GM12878 (cell line): ENCODE results near the gene CEP295NL. TPM values are rescaled to one million over a fixed set of nuclear protein-coding genes. Genes with fewer than 3 reads are reported as not detected.

Experiments
- ATAC-seq: fragments of 200-7000 bp; cut with Tn5 transposase; 3 replicates; pipeline ENCODE4 v1.9.1; 2020; ENCODE audit warnings: mild to moderate bottlenecking, moderate library complexity
- BruUV-seq: library from RNA; stranded (reverse); fragments of 400-500 nt; replicated peaks from 2 replicates; lab custom pipeline; 2021; lab: Mats Ljungman, UMichigan
- CTCF ChIA-PET: fragments of 300-600 bp; sonication (Branson Sonifier 250); formaldehyde crosslinking; extraction: SDS; loops from one replicate; lab custom pipeline; 2021; ENCODE audit warnings: inconsistent platforms; lab: Yijun Ruan, JAX
- POLR2A ChIA-PET: fragments of 350-600 bp; formaldehyde crosslinking; extraction: SDS; loops from one replicate; lab custom pipeline; 2021; ENCODE audit warnings: inconsistent platforms; lab: Charles Lee
- RAD21 ChIA-PET: fragments of 300-600 bp; sonication (Branson Sonifier 250); formaldehyde crosslinking; loops from one replicate; lab custom pipeline; 2023; ENCODE audit warnings: antibody characterized with exemption; ENCODE audit not compliant: unreplicated experiment; lab: Charles Lee
- SMC1A ChIA-PET: fragments of 300-600 bp; sonication (Branson Sonifier 250); formaldehyde crosslinking; loops from one replicate; lab custom pipeline; 2023; ENCODE audit not compliant: unreplicated experiment, uncharacterized antibody; lab: Charles Lee
- DNase-seq: peaks from one replicate; pipeline ENCODE4 v3.0.0-alpha.2; 2011; ENCODE audit warnings: low read depth, low spot score
- FAIRE-seq: peaks from 3 replicates; lab custom pipeline; 2011; peaks lifted over from hg19 to GRCh38; lab: Jason Lieb, UNC
- H2AFZ ChIP-seq: 2 replicates; pipeline ENCODE4 v1.6.0; 2011; ENCODE audit warnings: low read depth, low read length, control low read depth; ENCODE audit not compliant: control insufficient read depth
- H3K27ac ChIP-seq: 2 replicates; pipeline ENCODE4 v1.5.1; 2011; ENCODE audit warnings: control low read depth; ENCODE audit not compliant: control insufficient read depth, insufficient read depth
- H3K27me3 ChIP-seq, 2 experiments: replicated peaks in 1 of 2; 2 replicates each; pipeline versions ENCODE4 v1.6.0 to v1.6.1; 2011; ENCODE audit warnings: low read length in 1 of 2; ENCODE audit not compliant: control insufficient read depth in 2 of 2, insufficient read depth in 2 of 2
- H3K36me3 ChIP-seq, 2 experiments: 2 replicates each; pipeline ENCODE4 v1.5.1; 2011; ENCODE audit warnings: low read length in 1 of 2; ENCODE audit not compliant: control insufficient read depth in 2 of 2, insufficient read depth in 2 of 2
- H3K4me1 ChIP-seq: 2 replicates; pipeline ENCODE4 v1.6.1; 2011; ENCODE audit warnings: mild to moderate bottlenecking, low read length, moderate library complexity, mixed read lengths; ENCODE audit not compliant: control insufficient read depth, insufficient read depth
- H3K4me2 ChIP-seq: 2 replicates; pipeline ENCODE4 v1.6.0; 2011; ENCODE audit warnings: control low read depth; ENCODE audit not compliant: control insufficient read depth, insufficient read depth
- H3K4me3 ChIP-seq: fragments of 200-600 bp; sonication (generic); 2 replicates; pipeline ENCODE4 v1.5.1; 2016
- H3K79me2 ChIP-seq: 2 replicates; pipeline ENCODE4 v1.6.0; 2011; ENCODE audit warnings: low read length; ENCODE audit not compliant: control insufficient read depth, insufficient read depth
- H3K9ac ChIP-seq: 2 replicates; pipeline ENCODE4 v1.8.0; 2011; ENCODE audit warnings: low read length, control low read depth, mixed read lengths; ENCODE audit not compliant: control insufficient read depth, insufficient read depth
- H3K9me3 ChIP-seq: replicated peaks from 3 replicates; pipeline ENCODE4 v1.5.1; 2011; ENCODE audit warnings: mild to moderate bottlenecking, low read length; ENCODE audit not compliant: control insufficient read depth, insufficient read depth
- H4K20me1 ChIP-seq: 2 replicates; pipeline ENCODE4 v1.6.0; 2011; ENCODE audit not compliant: control insufficient read depth, insufficient read depth
- ATF7 ChIP-seq: fragments of 450-650 bp; IDR thresholded peaks from 2 replicates; pipeline ENCODE4 v1.6.1; 2016; ENCODE audit warnings: low read depth, mild to moderate bottlenecking
- CEBPB ChIP-seq, 2 experiments: fragments of 150-350 bp in 1 of 2; IDR thresholded peaks; 2 replicates each; pipeline ENCODE4 v1.6.1; 2012 to 2014; ENCODE audit warnings: low read depth in 2 of 2, low read length in 2 of 2, borderline replicate concordance in 1 of 2, inconsistent platforms in 1 of 2
- CHD1 ChIP-seq: IDR thresholded peaks from 2 replicates; pipeline ENCODE4 v1.6.1; 2012; ENCODE audit warnings: low read depth, low read length, improper control_type of control experiment
- CREB1 ChIP-seq: IDR thresholded peaks from 2 replicates; pipeline ENCODE4 v1.6.1; 2012; ENCODE audit warnings: low read depth, mild to moderate bottlenecking, inconsistent platforms
- MAX ChIP-seq: IDR thresholded peaks from 2 replicates; pipeline ENCODE4 v1.6.1; 2012; ENCODE audit warnings: low read depth, low read length, improper control_type of control experiment
- MTA3 ChIP-seq: IDR thresholded peaks from 2 replicates; pipeline ENCODE4 v1.6.1; 2012; ENCODE audit warnings: low read length, inconsistent platforms, borderline replicate concordance
- NR2F1 ChIP-seq: fragments of 450-650 bp; conservative IDR thresholded peaks from 2 replicates; pipeline ENCODE4 v1.6.1; 2017; ENCODE audit warnings: mild to moderate bottlenecking
- SKIL ChIP-seq: fragments of 450-650 bp; IDR thresholded peaks from 2 replicates; pipeline ENCODE4 v1.6.1; 2017; ENCODE audit warnings: mild to moderate bottlenecking, low read depth, inconsistent platforms; ENCODE audit not compliant: poor library complexity, severe bottlenecking
- TBL1XR1 ChIP-seq: IDR thresholded peaks from 2 replicates; pipeline ENCODE4 v1.6.1; 2012; ENCODE audit warnings: low read depth, low read length, improper control_type of control experiment
- ZSCAN29 ChIP-seq: fragments of 450-650 bp; IDR thresholded peaks from 2 replicates; pipeline ENCODE4 v1.6.1; 2017; ENCODE audit warnings: mild to moderate bottlenecking, moderate library complexity
- WGBS: methylation state at CpG from one replicate; pipeline ENCODE4 v1.1.6; 2016; ENCODE audit warnings: low lambda C conversion rate; ENCODE audit not compliant: insufficient replicate concordance, insufficient coverage; ENCODE audit errors: missing lambda C conversion rate; 5-methylcytosine and 5-hydroxymethylcytosine counted together
- in situ Hi-C: fragments of 300-500 bp; cut with MboI; formaldehyde crosslinking; loops from 9 replicates; pipeline ENCODE4 v1.14.3; 2018; ENCODE audit warnings: mixed read lengths
- intact Hi-C: fragments of 100-400 bp; cut with micrococcal nuclease; formaldehyde crosslinking; loops from one replicate; pipeline ENCODE4 v1.14.2; 2022; ENCODE audit not compliant: unreplicated experiment
- polyA plus RNA-seq, 11 experiments: library from polyadenylated mRNA; depleted of rRNA in 4 of 11; unstranded in 6 of 11; stranded (reverse) in 5 of 11; fragments of >200 nt; fragmentation: Nextera tagmentation in 4 of 11; fragmentation: Illumina TruSeq in 1 of 11; extraction: Ambion mirVana in 4 of 11; extraction: Trizol in 1 of 11; gene quantifications; 1 replicate in 1 of 11; 2 replicates in 10 of 11; pipeline versions ENCODE4 v1.2.1 to v1.2.3, GENCODE V29; 2011 to 2016; ENCODE audit warnings: inconsistent platforms in 2 of 11, missing spikeins in 2 of 11, low read depth in 1 of 11
- total RNA-seq, 4 experiments: library from RNA; depleted of rRNA in 3 of 4; stranded (reverse); fragments of >200 nt in 3 of 4; fragmentation: Illumina TruSeq in 1 of 4; extraction: Trizol in 1 of 4; gene quantifications; 2 replicates each; pipeline versions ENCODE4 v1.2.1 to v1.2.3, GENCODE V29; 2013 to 2021

Gene CEP295NL
- total and polyA plus RNA-seq, 10 of the 15 experiments (the other 5 are each of a cell fraction or from before 2014, with no cell fraction given), result not detected

- no peak overlapping the region for H3K4me3 ChIP-seq
- RAD21 ChIA-PET, result no interaction called here
- peaks cover 0 to 7% of the 10 kb centered on the region in 2 experiments; a peak in 2 of 4 replicates for H3K27me3 ChIP-seq
- ATAC-seq (no peak), FAIRE-seq (no peak), DNase-seq (no peak)
- BruUV-seq, result no TSS peak
- H2AFZ ChIP-seq, result no peak overlapping the region
- POLR2A ChIA-PET, result interaction anchor here (0.7 kb wide), 1 partner anchor 741 kb away, joined by 3 read pairs; no protein-coding TSS in a partner anchor
- H3K36me3 ChIP-seq, result no peaks in the 10 kb centered on the region
- H3K27ac ChIP-seq, result no peak overlapping the region
- no peak overlapping the region for H3K9ac ChIP-seq
- in situ Hi-C loops, result no loop called here
- no peak for TF ChIP-seq MTA3
- TF ChIP-seq MAX, result no peak
- no peak for TF ChIP-seq ZSCAN29
- no peak for TF ChIP-seq TBL1XR1
- no peak for TF ChIP-seq ATF7
- no peak for TF ChIP-seq CREB1
- TF ChIP-seq CHD1, result no peak
- no peak for TF ChIP-seq SKIL
- TF ChIP-seq CEBPB (IDR thresholded peaks at IDR 0.05; ENCODE audit: borderline replicate concordance in 1 of 2, low read depth in 2 of 2, low read length in 2 of 2), result no peak
- no peak for TF ChIP-seq NR2F1
- 4% methylated on average over 10 of the region's 10 CpGs for WGBS
- peaks cover 1% of the 10 kb centered on the region; the same call in 1 of the 3 replicates for H3K9me3 ChIP-seq
- H4K20me1 ChIP-seq, result no peaks in the 10 kb centered on the region
- SMC1A ChIA-PET, result no interaction called here
- CTCF ChIA-PET, result interaction anchor here (0.9 kb wide), 1 partner anchor 26 kb away, joined by 3 read pairs; no protein-coding TSS in a partner anchor
- H3K4me2 ChIP-seq, result no peak overlapping the region
- H3K4me1 ChIP-seq, result no peaks in the 10 kb centered on the region
- intact Hi-C loops, result no loop called here
- no peaks in the 10 kb centered on the region for H3K79me2 ChIP-seq
Measured at GRCh38 chr17:78944956-78945355, 42.0 kb upstream of the CEP295NL start.
